OCI-LY1 (cell line): Measurements from ENCODE around the gene SH3BP5.

Experiments used
- H2AFZ ChIP-seq: fragments of 200-600 bp; sonication (generic), shearing (Covaris generic); 2 replicates; pipeline ENCODE4 v1.6.0; 2014; ENCODE audit warnings: antibody characterized with exemption, mild to moderate bottlenecking, low read length
- H3F3A ChIP-seq: fragments of 200-600 bp; sonication (generic), shearing (Covaris generic); 2 replicates; pipeline ENCODE4 v1.6.0; 2014; ENCODE audit warnings: mild to moderate bottlenecking, antibody characterized with exemption, low read length, moderate library complexity; ENCODE audit not compliant: insufficient read depth
- H3K27ac ChIP-seq: fragments of 200-600 bp; sonication (generic); 2 replicates; pipeline ENCODE4 v1.5.1; 2014; ENCODE audit warnings: low read length, mixed run types, mild to moderate bottlenecking, low read depth; ENCODE audit not compliant: poor library complexity, severe bottlenecking
- H3K27me3 ChIP-seq: fragments of 200-600 bp; sonication (generic); 2 replicates; pipeline ENCODE4 v1.6.0; 2014; ENCODE audit warnings: antibody characterized with exemption, mild to moderate bottlenecking, low read length, moderate library complexity; ENCODE audit not compliant: insufficient read depth
- H3K36me3 ChIP-seq: fragments of 200-600 bp; sonication (generic); 2 replicates; pipeline ENCODE4 v1.6.1; 2014; ENCODE audit warnings: mild to moderate bottlenecking, antibody characterized with exemption, low read length, moderate library complexity, mixed read lengths; ENCODE audit not compliant: insufficient read depth
- H3K4me1 ChIP-seq: fragments of 200-600 bp; sonication (generic); 2 replicates; pipeline ENCODE4 v1.5.1; 2014; ENCODE audit warnings: mild to moderate bottlenecking, low read length, moderate library complexity; ENCODE audit not compliant: insufficient read depth, severe bottlenecking
- H3K4me2 ChIP-seq: fragments of 200-600 bp; sonication (generic), shearing (Covaris generic); 2 replicates; pipeline ENCODE4 v1.6.1; 2014; ENCODE audit warnings: low read length
- H3K4me3 ChIP-seq: fragments of 200-600 bp; sonication (generic); 2 replicates; pipeline ENCODE4 v1.5.1; 2014; ENCODE audit warnings: low read length, low read depth, mild to moderate bottlenecking, mixed read lengths; ENCODE audit not compliant: poor library complexity, severe bottlenecking
- H3K79me2 ChIP-seq: fragments of 200-600 bp; shearing (Covaris generic); 2 replicates; pipeline ENCODE4 v1.6.1; 2016; ENCODE audit warnings: mixed run types, low read length, mixed read lengths; ENCODE audit not compliant: insufficient read depth
- H3K9ac ChIP-seq: fragments of 200-600 bp; sonication (generic), shearing (Covaris generic); 2 replicates; pipeline ENCODE4 v1.6.1; 2014; ENCODE audit warnings: mild to moderate bottlenecking, low read length, mixed read lengths
- H3K9me2 ChIP-seq: fragments of 200-600 bp; sonication (generic), shearing (Covaris generic); 2 replicates; pipeline ENCODE4 v1.6.1; 2014; ENCODE audit warnings: low read depth, mild to moderate bottlenecking, low read length, mixed read lengths
- H3K9me3 ChIP-seq: fragments of 200-600 bp; shearing (Covaris generic); 2 replicates; pipeline ENCODE4 v1.6.1; 2014; ENCODE audit warnings: low read length, mixed read lengths
- H4K20me1 ChIP-seq: fragments of 200-600 bp; sonication (generic), shearing (Covaris generic); 2 replicates; pipeline ENCODE4 v1.6.0; 2016; ENCODE audit warnings: mild to moderate bottlenecking, low read length; ENCODE audit not compliant: insufficient read depth
- CTCF ChIP-seq: fragments of 200-600 bp; sonication (generic), shearing (Covaris generic); IDR thresholded peaks from 2 replicates; pipeline ENCODE4 v1.5.1; 2017; ENCODE audit warnings: mild to moderate bottlenecking, antibody characterized with exemption, low read length, moderate library complexity, mixed read lengths
- EZH2 ChIP-seq: fragments of 200-600 bp; sonication (generic), shearing (Covaris generic); IDR thresholded peaks from 2 replicates; pipeline ENCODE4 v1.8.0; 2017; ENCODE audit warnings: borderline replicate concordance, mixed run types, mild to moderate bottlenecking, antibody characterized with exemption, low read length, moderate library complexity, mixed read lengths

SH3BP5 gene

GRCh38 chr3:15207836-15208504 is 124.4 kb downstream of the SH3BP5 start:
- Histone ChIP-seq H4K20me1 (no peaks in the 10 kb centered on the region), H3K36me3 (peaks cover 20% of the 10 kb centered on the region; the same call in 1 of the 2 replicates), H3K27ac (no peak overlapping the region), H3K4me2 (peak overlapping the region; percentile 85), H3K79me2 (peaks cover 17% of the 10 kb centered on the region), H3K9me3 (no peaks in the 10 kb centered on the region), H2AFZ (no peak overlapping the region), H3K9ac (peak overlapping the region; percentile 69; the same call in 1 of the 2 replicates), H3K4me3 (peak overlapping the region; percentile 81), H3K4me1 (peaks cover 28% of the 10 kb centered on the region), H3F3A (peaks cover 5% of the 10 kb centered on the region; the same call in 1 of the 2 replicates), H3K27me3 (no peaks in the 10 kb centered on the region), H3K9me2 (no peaks in the 10 kb centered on the region)
- TF ChIP-seq EZH2 (no peak), CTCF (no peak)

- Histone ChIP-seq H3K4me2 (peak overlapping the region; percentile 85), H3F3A (peaks cover 5% of the 10 kb centered on the region; the same call in 1 of the 2 replicates), H3K9me3 (no peaks in the 10 kb centered on the region), H4K20me1 (no peaks in the 10 kb centered on the region), H3K4me1 (peaks cover 28% of the 10 kb centered on the region), H3K36me3 (peaks cover 10% of the 10 kb centered on the region; the same call in 1 of the 2 replicates), H3K9ac (peak overlapping the region; percentile 69), H3K4me3 (peak overlapping the region; percentile 81), H3K27ac (peak overlapping the region; percentile 50), H2AFZ (no peak overlapping the region), H3K9me2 (no peaks in the 10 kb centered on the region), H3K27me3 (no peaks in the 10 kb centered on the region), H3K79me2 (peaks cover 17% of the 10 kb centered on the region)
- TF ChIP-seq EZH2: no peak
- TF ChIP-seq CTCF: no peak
These were observed 125.5 kb downstream of the SH3BP5 start for GRCh38 chr3:15206662-15207576.

- Histone ChIP-seq H3K36me3 (peaks cover 6% of the 10 kb centered on the region; the same call in 1 of the 2 replicates), H3K4me1 (peaks cover 28% of the 10 kb centered on the region), H4K20me1 (no peaks in the 10 kb centered on the region), H3K4me2 (peak within 1 kb of the TSS; percentile 85), H3K4me3 (peak within 1 kb of the TSS; percentile 81), H3F3A (peaks cover 5% of the 10 kb centered on the region; the same call in 1 of the 2 replicates), H3K9me2 (no peaks in the 10 kb centered on the region), H3K27ac (peak within 1 kb of the TSS; percentile 50), H3K79me2 (peaks cover 17% of the 10 kb centered on the region), H3K9me3 (no peaks in the 10 kb centered on the region), H3K9ac (peak within 1 kb of the TSS; percentile 69), H3K27me3 (no peaks in the 10 kb centered on the region), H2AFZ (peak within 1 kb of the TSS; percentile 85)
- no peak for TF ChIP-seq EZH2
- 0 out of 2 replicates have a peak, but pooled peaks have one; percentile 42 for TF ChIP-seq CTCF
These were observed 126.3 kb downstream of the SH3BP5 start, which contains the start of gene CAPN7 for GRCh38 chr3:15205934-15206661. CAPN7 (plus strand) TSS chr3:15206246; CDS start chr3:15206496, 250 bp downstream.
